Large intestine (tissue), 3 donors: ENCODE results near the gene PRDM11. TPM values are rescaled to one million over a fixed set of nuclear protein-coding genes. Genes with fewer than 3 reads are reported as not detected.
A peak's percentile ranks its signal among the peaks of the same experiment; 100 is the strongest.

ENCODE experiments used
- DNase-seq, 2 donors: peaks; one replicate each; pipeline versions ENCODE4 v3.0.0 to v3.0.0-alpha.2; 2013
- H3K27ac ChIP-seq: one replicate; pipeline ENCODE4 v1.5.1; 2013; ENCODE audit warnings: low read length
- H3K27me3 ChIP-seq: 2 replicates; pipeline ENCODE4 v1.6.1; 2013; ENCODE audit warnings: low read length; ENCODE audit not compliant: control insufficient read depth, insufficient read depth
- H3K36me3 ChIP-seq: 2 replicates; pipeline ENCODE4 v1.6.1; 2013; ENCODE audit warnings: low read length; ENCODE audit not compliant: control insufficient read depth, insufficient read depth
- H3K4me1 ChIP-seq: one replicate; pipeline ENCODE4 v1.6.1; 2013; ENCODE audit warnings: low read length; ENCODE audit not compliant: control insufficient read depth, insufficient read depth
- H3K4me3 ChIP-seq: one replicate; pipeline ENCODE4 v1.5.1; 2013; ENCODE audit warnings: low read length
- H3K9me3 ChIP-seq: one replicate; pipeline ENCODE4 v1.6.1; 2013; ENCODE audit warnings: mild to moderate bottlenecking, low read depth, low read length, moderate library complexity; ENCODE audit not compliant: control insufficient read depth
- WGBS: methylation state at CpG from one replicate; pipeline ENCODE4 v1.1.5; 2013; ENCODE audit warnings: low lambda C conversion rate; ENCODE audit not compliant: insufficient coverage; 5-methylcytosine and 5-hydroxymethylcytosine counted together
- polyA plus RNA-seq: library from polyadenylated mRNA; unstranded; fragments of 120-200 nt; gene quantifications from one replicate; pipeline ENCODE4 v1.2.1, GENCODE V29; 2013

Gene PRDM11
- polyA plus RNA-seq, 1 donor: 23.4 TPM

- Histone ChIP-seq H3K9me3 (no peaks in the 10 kb centered on the region), H3K36me3 (peaks cover 87% of the 10 kb centered on the region), H3K4me1 (peaks cover 24% of the 10 kb centered on the region), H3K27me3 (no peaks in the 10 kb centered on the region), H3K27ac (peak overlapping the region; percentile 80), H3K4me3 (no peak overlapping the region)
- no peak for DNase-seq
- no CpG with 5 or more reads among the region's 9 CpGs for WGBS
Measured at GRCh38 chr11:45210846-45211245, 64.4 kb downstream of the PRDM11 start.

GRCh38 chr11:45211732-45212131 is 65.3 kb downstream of the PRDM11 start:
- H3K4me3 ChIP-seq: no peak overlapping the region
- peak in 1 of 2 donors; percentile 13 for DNase-seq
- WGBS: no CpG with 5 or more reads among the region's 9 CpGs

GRCh38 chr11:45212566-45213315 is 66.3 kb downstream of the PRDM11 start:
- Histone ChIP-seq H3K27ac (no peak overlapping the region), H3K36me3 (peaks cover 75% of the 10 kb centered on the region), H3K9me3 (no peaks in the 10 kb centered on the region), H3K4me3 (no peak overlapping the region), H3K4me1 (peaks cover 24% of the 10 kb centered on the region), H3K27me3 (no peaks in the 10 kb centered on the region)
- DNase-seq: no peak
- no CpG with 5 or more reads among the region's 31 CpGs for whole genome bisulfite sequencing

More at GRCh38 chr11:45211732-45212131, 65.3 kb downstream of the PRDM11 start:
- Histone ChIP-seq H3K27ac (no peak overlapping the region), H3K9me3 (no peaks in the 10 kb centered on the region), H3K4me1 (peaks cover 24% of the 10 kb centered on the region), H3K27me3 (no peaks in the 10 kb centered on the region), H3K36me3 (peaks cover 79% of the 10 kb centered on the region)

- Histone ChIP-seq H3K27me3 (no peaks in the 10 kb centered on the region), H3K36me3 (peaks cover 71% of the 10 kb centered on the region), H3K27ac (no peak overlapping the region), H3K4me1 (peaks cover 22% of the 10 kb centered on the region), H3K9me3 (no peaks in the 10 kb centered on the region), H3K4me3 (no peak overlapping the region)
- no peak for DNase-seq
- no CpG with 5 or more reads among the region's 12 CpGs for WGBS
Measured at GRCh38 chr11:45213316-45213665, 66.9 kb downstream of the PRDM11 start.

- WGBS: no CpG with 5 or more reads among the region's 1 CpG
- H3K27ac ChIP-seq: no peak overlapping the region
- peaks cover 70% of the 10 kb centered on the region for H3K36me3 ChIP-seq
- no peaks in the 10 kb centered on the region for H3K9me3 ChIP-seq
- no peaks in the 10 kb centered on the region for H3K27me3 ChIP-seq
- no peak for DNase-seq
- peaks cover 19% of the 10 kb centered on the region for H3K4me1 ChIP-seq
- no peak overlapping the region for H3K4me3 ChIP-seq
Measured at GRCh38 chr11:45213717-45214116, 67.3 kb downstream of the PRDM11 start.

- Histone ChIP-seq H3K27ac (no peak overlapping the region), H3K4me3 (no peak overlapping the region), H3K27me3 (no peaks in the 10 kb centered on the region), H3K9me3 (no peaks in the 10 kb centered on the region), H3K4me1 (peaks cover 6% of the 10 kb centered on the region), H3K36me3 (peaks cover 68% of the 10 kb centered on the region)
- DNase-seq: no peak
- 100% methylated on average over 1 of the region's 4 CpGs for WGBS
Measured at GRCh38 chr11:45215098-45215865, 68.8 kb downstream of the PRDM11 start.

GRCh38 chr11:45216031-45216430 is 69.6 kb downstream of the PRDM11 start:
- DNase-seq: no peak
- WGBS: no CpG with 5 or more reads among the region's 1 CpG
- Histone ChIP-seq H3K4me1 (no peaks in the 10 kb centered on the region), H3K9me3 (no peaks in the 10 kb centered on the region), H3K36me3 (peaks cover 68% of the 10 kb centered on the region), H3K4me3 (no peak overlapping the region), H3K27me3 (no peaks in the 10 kb centered on the region), H3K27ac (no peak overlapping the region)

- H3K36me3 ChIP-seq: peaks cover 67% of the 10 kb centered on the region
- 70% methylated on average over 2 of the region's 2 CpGs for WGBS
- no peaks in the 10 kb centered on the region for H3K9me3 ChIP-seq
- H3K27ac ChIP-seq: no peak overlapping the region
- H3K4me3 ChIP-seq: no peak overlapping the region
- DNase-seq: no peak
- H3K4me1 ChIP-seq: no peaks in the 10 kb centered on the region
- H3K27me3 ChIP-seq: no peaks in the 10 kb centered on the region
Measured at GRCh38 chr11:45216901-45217300, 70.5 kb downstream of the PRDM11 start.

GRCh38 chr11:45217991-45218390 is 71.6 kb downstream of the PRDM11 start:
- Histone ChIP-seq H3K4me3 (no peak overlapping the region), H3K27me3 (no peaks in the 10 kb centered on the region), H3K9me3 (no peaks in the 10 kb centered on the region), H3K27ac (no peak overlapping the region), H3K4me1 (no peaks in the 10 kb centered on the region), H3K36me3 (peaks cover 65% of the 10 kb centered on the region)
- 100% methylated on average over 1 of the region's 2 CpGs for WGBS
- DNase-seq: no peak

- no peaks in the 10 kb centered on the region for H3K9me3 ChIP-seq
- H3K27ac ChIP-seq: no peak overlapping the region
- peaks cover 58% of the 10 kb centered on the region for H3K36me3 ChIP-seq
- no CpG with 5 or more reads among the region's 4 CpGs for WGBS
- H3K4me1 ChIP-seq: no peaks in the 10 kb centered on the region
- DNase-seq: no peak
- no peaks in the 10 kb centered on the region for H3K27me3 ChIP-seq
- H3K4me3 ChIP-seq: no peak overlapping the region
Measured at GRCh38 chr11:45218705-45219104, 72.3 kb downstream of the PRDM11 start.
